ENCODE measurements around the gene FAM20A.
"Not testable (repeated sequence)": the region's sequence is repeated elsewhere in the genome, so short reads cannot be mapped to it uniquely, and the experiment has no call there.

FAM20A gene

DNA sequence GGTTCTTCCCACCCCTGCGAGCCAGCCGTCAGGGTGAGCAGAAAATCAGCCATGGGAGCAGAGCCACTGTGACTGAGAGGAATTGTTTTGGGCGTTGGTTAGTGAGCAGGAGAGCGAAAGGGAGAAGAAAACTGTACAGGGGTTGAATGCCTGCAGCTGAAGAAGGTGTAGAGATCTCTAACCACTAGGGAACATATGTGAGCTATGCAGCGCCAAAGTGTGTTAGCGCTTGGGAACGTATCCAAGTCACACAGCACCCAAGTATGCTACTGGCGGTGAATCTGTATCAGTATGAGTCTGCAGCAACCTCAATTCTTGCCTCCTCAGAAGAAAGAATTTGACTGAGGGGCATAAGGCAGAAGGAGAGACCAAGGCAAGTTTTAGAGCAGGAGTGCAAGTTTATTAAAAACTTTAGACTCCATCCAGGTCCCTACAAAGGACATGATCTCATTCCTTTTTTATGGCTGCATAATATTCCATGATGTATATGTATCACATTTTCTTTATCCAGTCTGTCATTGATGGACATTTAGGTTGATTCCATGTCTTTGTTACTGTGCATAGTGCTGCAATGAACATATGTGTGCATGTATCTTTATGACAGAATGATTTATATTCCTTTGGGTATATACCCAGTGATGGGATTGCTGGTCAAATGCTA is 108.6 kb downstream of the FAM20A start:
- not testable (repeated sequence) for DNase-seq (ENCODE audit: low read depth in 2 of 2)

DNA sequence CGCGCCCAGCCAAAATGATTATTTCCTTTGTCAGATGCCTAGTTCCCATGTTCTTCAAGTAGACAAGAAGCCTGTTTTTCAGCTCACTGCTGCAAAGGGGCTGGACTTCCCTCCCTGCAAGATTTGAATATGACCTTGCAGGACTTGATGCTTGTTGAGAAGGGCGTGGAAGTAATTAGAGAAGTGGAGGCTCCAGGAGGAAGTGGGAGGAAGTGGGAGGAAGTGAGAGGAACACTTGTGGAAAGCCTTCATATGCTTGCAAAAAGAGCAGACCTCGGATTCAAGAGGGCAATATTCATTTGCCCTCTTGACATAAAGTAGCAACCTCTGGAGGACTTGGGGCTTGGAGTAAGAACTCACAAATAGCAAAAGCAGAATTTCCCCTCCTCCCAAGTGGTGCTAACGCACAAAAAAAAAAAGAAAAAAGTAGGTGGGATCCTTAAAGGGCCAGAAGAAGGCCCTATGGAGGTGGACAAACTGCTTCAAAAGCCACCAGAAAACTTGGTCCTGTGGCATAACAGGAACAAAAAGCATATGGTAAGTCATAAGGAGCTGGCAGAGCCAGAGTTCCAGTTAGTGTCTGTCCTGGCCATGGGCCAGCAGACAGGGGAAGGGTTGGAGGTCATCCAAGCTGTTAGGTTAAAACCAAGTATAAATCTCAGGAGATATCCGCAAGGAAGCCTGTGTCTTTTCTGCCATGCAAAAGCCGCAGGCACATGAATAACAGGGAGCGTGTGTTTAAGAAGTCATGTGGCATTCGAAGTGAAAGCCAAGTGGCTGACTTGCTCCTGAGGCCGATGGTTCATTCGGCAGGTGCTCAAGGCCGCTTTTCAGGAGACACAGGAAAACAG is 109.6 kb downstream of the FAM20A start:
- DNase-seq (ENCODE audit: low read depth in 2 of 2) = no peak

DNA sequence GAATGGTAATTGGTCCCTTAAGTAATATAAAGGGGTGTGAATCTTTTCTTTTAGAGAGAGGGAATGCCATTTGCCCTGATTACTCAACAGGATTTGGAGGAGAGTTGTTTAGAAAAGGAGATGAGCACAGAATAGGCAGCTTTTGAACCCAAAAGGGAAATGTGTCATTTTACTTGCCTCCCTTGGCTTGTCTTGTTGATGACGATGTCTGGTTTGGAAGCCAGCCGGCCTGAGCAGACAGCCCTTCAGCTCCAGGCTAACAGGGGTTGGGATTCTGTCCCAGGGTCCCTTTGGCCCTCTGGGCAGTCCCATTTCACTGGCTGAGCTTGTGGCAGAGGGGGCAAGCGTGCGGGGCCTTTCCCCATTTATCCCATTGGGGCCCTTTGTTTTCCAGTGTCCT is 111.2 kb downstream of the FAM20A start:
- DNase-seq (ENCODE audit: low read depth in 2 of 2) = no peak

Data from stimulated activated CD4-positive, alpha-beta T cell treated with anti-CD3 and anti-CD28 coated beads, Interleukin-15, amount 100 ng/mL, for 48 hours (primary cell).